DND-41 (cell line): ENCODE data around the gene BRPF1.

Experiments used
- ATAC-seq: fragments of 200-7000 bp; cut with Tn5 transposase; 3 replicates; pipeline ENCODE4 v1.9.1; 2021; ENCODE audit warnings: low read depth; ENCODE audit not compliant: insufficient read depth
- DNase-seq: peaks from one replicate; pipeline ENCODE4 v3.0.0-alpha.2; 2020
- H2AFZ ChIP-seq: 2 replicates; pipeline ENCODE4 v1.6.0; 2012; ENCODE audit warnings: low read depth, low read length
- H3K27ac ChIP-seq: 2 replicates; pipeline ENCODE4 v1.5.1; 2012; ENCODE audit warnings: low read length, inconsistent platforms
- H3K27me3 ChIP-seq: fragments of 200-600 bp; sonication (generic); 2 replicates; pipeline ENCODE4 v1.6.0; 2012; ENCODE audit warnings: low read length, mild to moderate bottlenecking, inconsistent platforms; ENCODE audit not compliant: insufficient read depth, poor library complexity
- H3K36me3 ChIP-seq: 2 replicates; pipeline ENCODE4 v1.5.1; 2012; ENCODE audit warnings: low read length, inconsistent platforms; ENCODE audit not compliant: insufficient read depth
- H3K4me1 ChIP-seq: 2 replicates; pipeline ENCODE4 v1.5.1; 2012; ENCODE audit warnings: mild to moderate bottlenecking, low read length; ENCODE audit not compliant: insufficient read depth
- H3K4me2 ChIP-seq: 2 replicates; pipeline ENCODE4 v1.6.0; 2012; ENCODE audit warnings: mild to moderate bottlenecking, moderate library complexity, low read length, inconsistent platforms; ENCODE audit not compliant: insufficient read depth
- H3K4me3 ChIP-seq, 2 experiments: fragments of 200-600 bp in 1 of 2; shearing (Covaris generic) in 1 of 2; 2 replicates each; pipeline ENCODE4 v1.5.1; 2012 to 2016; ENCODE audit warnings: inconsistent platforms in 2 of 2, low read length in 2 of 2, mild to moderate bottlenecking in 2 of 2, low read depth in 1 of 2, moderate library complexity in 1 of 2
- H3K79me2 ChIP-seq: 2 replicates; pipeline ENCODE4 v1.6.0; 2012; ENCODE audit warnings: low read length, inconsistent platforms; ENCODE audit not compliant: insufficient read depth
- H3K9ac ChIP-seq: 2 replicates; pipeline ENCODE4 v1.6.0; 2012; ENCODE audit warnings: low read depth, mild to moderate bottlenecking, inconsistent platforms, low read length, moderate library complexity
- H3K9me3 ChIP-seq: 2 replicates; pipeline ENCODE4 v1.5.1; 2012; ENCODE audit warnings: low read length, moderate library complexity, mild to moderate bottlenecking, inconsistent platforms; ENCODE audit not compliant: insufficient read depth, severe bottlenecking
- H4K20me1 ChIP-seq: 2 replicates; pipeline ENCODE4 v1.6.0; 2012; ENCODE audit warnings: low read length; ENCODE audit not compliant: insufficient read depth
- EZH2 ChIP-seq: IDR thresholded peaks from 3 replicates; pipeline ENCODE4 v1.6.1; 2012; ENCODE audit warnings: borderline replicate concordance, low read depth, mild to moderate bottlenecking, moderate library complexity, low read length, inconsistent platforms; ENCODE audit not compliant: severe bottlenecking
- TF ChIP-seq, protein P1 (sequence below): IDR thresholded peaks from 2 replicates; pipeline ENCODE4 v1.5.1; 2012; ENCODE audit warnings: borderline replicate concordance, low read length, moderate library complexity, mild to moderate bottlenecking; ENCODE audit not compliant: poor library complexity, severe bottlenecking; ENCODE audit errors: extremely low read depth

Gene BRPF1

GRCh38 chr3:9713142-9713541 lies 18.4 kb upstream of the BRPF1 start:
- TF ChIP-seq, protein P1, sequence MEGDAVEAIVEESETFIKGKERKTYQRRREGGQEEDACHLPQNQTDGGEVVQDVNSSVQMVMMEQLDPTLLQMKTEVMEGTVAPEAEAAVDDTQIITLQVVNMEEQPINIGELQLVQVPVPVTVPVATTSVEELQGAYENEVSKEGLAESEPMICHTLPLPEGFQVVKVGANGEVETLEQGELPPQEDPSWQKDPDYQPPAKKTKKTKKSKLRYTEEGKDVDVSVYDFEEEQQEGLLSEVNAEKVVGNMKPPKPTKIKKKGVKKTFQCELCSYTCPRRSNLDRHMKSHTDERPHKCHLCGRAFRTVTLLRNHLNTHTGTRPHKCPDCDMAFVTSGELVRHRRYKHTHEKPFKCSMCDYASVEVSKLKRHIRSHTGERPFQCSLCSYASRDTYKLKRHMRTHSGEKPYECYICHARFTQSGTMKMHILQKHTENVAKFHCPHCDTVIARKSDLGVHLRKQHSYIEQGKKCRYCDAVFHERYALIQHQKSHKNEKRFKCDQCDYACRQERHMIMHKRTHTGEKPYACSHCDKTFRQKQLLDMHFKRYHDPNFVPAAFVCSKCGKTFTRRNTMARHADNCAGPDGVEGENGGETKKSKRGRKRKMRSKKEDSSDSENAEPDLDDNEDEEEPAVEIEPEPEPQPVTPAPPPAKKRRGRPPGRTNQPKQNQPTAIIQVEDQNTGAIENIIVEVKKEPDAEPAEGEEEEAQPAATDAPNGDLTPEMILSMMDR, result no peak
- TF ChIP-seq EZH2, result no peak
- no peaks in the 10 kb centered on the region for H3K9me3 ChIP-seq
- DNase-seq, result no peak
- H2AFZ ChIP-seq, result no peak overlapping the region
- no peaks in the 10 kb centered on the region for H3K27me3 ChIP-seq
- H4K20me1 ChIP-seq, result no peaks in the 10 kb centered on the region
- H3K9ac ChIP-seq, result no peak overlapping the region
- H3K4me3 ChIP-seq, result no peak overlapping the region
- no peaks in the 10 kb centered on the region for H3K36me3 ChIP-seq
- no peak overlapping the region for H3K4me2 ChIP-seq
- H3K79me2 ChIP-seq, result no peaks in the 10 kb centered on the region
- no peak for ATAC-seq
- no peak overlapping the region for H3K27ac ChIP-seq
- no peaks in the 10 kb centered on the region for H3K4me1 ChIP-seq

- no peak for ATAC-seq
- no peaks in the 10 kb centered on the region for H4K20me1 ChIP-seq
- no peak overlapping the region for H2AFZ ChIP-seq
- no peak overlapping the region for H3K9ac ChIP-seq
- no peaks in the 10 kb centered on the region for H3K79me2 ChIP-seq
- H3K36me3 ChIP-seq, result no peaks in the 10 kb centered on the region
- TF ChIP-seq, protein P1, result no peak
- TF ChIP-seq EZH2, result no peak
- no peaks in the 10 kb centered on the region for H3K9me3 ChIP-seq
- no peak overlapping the region for H3K27ac ChIP-seq
- no peak for DNase-seq
- H3K4me3 ChIP-seq, result no peak overlapping the region
- H3K27me3 ChIP-seq, result no peaks in the 10 kb centered on the region
- H3K4me1 ChIP-seq, result no peaks in the 10 kb centered on the region
- no peak overlapping the region for H3K4me2 ChIP-seq
Observed at GRCh38 chr3:9715136-9715535, 16.4 kb upstream of the BRPF1 start.

GRCh38 chr3:9715764-9716437 lies 15.6 kb upstream of the BRPF1 start:
- Histone ChIP-seq H2AFZ (no peak overlapping the region), H3K9ac (no peak overlapping the region), H3K4me1 (no peaks in the 10 kb centered on the region), H3K27me3 (no peaks in the 10 kb centered on the region), H3K36me3 (no peaks in the 10 kb centered on the region), H3K4me3 (no peak overlapping the region), H3K79me2 (no peaks in the 10 kb centered on the region), H4K20me1 (no peaks in the 10 kb centered on the region), H3K9me3 (no peaks in the 10 kb centered on the region), H3K4me2 (no peak overlapping the region), H3K27ac (no peak overlapping the region)
- DNase-seq (no peak), ATAC-seq (no peak)
- TF ChIP-seq, protein P1, result peak; percentile 49
- TF ChIP-seq EZH2, result no peak
